Head of caudate nucleus (tissue), 42 donors: ENCODE results near the gene VCP.

Experiments
- DNase-seq, 42 donors: peaks; one replicate each; pipeline versions ENCODE4 v3.0.0 to v3.0.0-alpha.2; 2020 to 2021; ENCODE audit warnings: mixed read lengths in 7 of 42
- intact Hi-C: fragments of 100-400 bp; cut with DNase I; formaldehyde crosslinking; loops from one replicate; pipeline ENCODE4 v1.15.0; 2022

The VCP gene

DNA sequence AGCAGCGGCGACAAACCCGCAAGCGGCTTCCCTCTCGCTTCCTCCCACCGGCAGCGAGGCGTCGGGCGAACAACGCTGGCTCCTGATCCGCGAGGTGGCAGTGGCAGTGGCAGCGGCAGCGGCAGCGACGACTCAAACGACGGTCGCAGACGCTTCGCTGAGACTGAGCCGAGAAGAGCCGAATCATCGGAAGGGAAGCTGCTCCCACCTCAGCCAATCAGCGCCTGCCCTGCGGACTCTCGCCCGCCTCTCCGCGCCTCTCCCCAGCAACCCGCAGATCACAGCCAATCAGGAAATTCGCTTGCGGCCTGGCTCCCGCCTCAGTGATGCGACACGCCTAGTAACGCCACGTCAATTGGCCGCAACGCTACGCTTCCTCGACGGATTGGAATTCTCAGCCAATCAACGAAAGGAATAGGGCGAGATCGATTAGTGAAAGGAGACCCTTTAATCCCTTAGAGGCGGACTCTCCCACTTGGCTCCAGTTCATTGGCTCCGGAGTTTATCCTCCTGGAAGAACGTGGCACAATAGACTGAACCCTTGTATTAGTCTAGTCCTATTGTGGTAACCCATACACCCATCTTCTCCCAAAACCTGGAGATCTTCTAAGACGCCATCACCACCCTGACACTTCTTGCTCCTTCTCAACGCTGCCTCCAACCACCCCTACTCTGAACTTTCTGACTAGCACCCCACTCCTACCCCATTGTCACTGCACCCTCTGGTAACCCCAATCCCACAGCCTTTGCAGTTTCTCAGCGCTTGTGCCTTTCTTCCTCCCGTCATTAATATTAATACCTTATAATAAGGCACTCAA, at the start of gene VCP:
Gene VCP, minus strand, starts transcription at position 165 of the 818 bp plus-strand sequence. CDS start 272 bp downstream, outside the sequence.
- intact Hi-C loops, result loop anchor here (2.0 kb wide), 1 partner anchor 24 kb away; the partner anchor contains the start of gene PIGO
- peak; percentile 97 to 100 (median 100) for DNase-seq

DNA sequence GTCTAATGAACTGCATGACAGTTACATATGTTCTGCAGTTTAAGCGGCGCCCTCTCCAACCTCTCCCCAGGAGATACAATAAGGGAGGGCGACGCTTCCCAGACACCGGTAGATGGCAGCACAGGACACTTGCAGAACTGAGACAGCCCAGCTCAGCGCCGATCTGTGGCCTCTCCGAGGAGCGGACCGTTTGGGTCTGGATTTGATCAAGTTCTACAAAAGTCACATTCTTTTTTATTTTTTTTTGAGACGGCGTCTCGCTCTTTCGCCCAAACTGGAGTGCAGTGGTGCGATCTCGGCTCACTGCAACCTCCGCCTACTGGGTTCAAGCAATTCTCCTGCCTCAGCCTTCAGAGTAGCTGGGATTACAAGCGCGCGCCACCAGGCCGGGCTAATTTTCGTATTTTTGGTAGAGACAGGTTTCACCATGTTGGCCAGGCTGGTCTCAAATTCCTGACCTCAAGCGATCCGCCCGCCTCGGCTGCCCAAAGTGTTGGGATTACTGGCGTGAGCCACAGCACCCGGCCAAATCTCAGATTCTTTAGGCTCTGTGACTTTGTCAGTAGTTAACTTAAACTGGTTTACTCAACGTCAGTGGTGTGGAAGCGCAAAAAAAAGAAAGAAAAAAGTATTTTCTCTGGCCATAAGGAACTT, 44.6 kb upstream of the VCP start:
- peak; percentile 84 to 98 (median 94) for DNase-seq
- intact Hi-C loops, result loop anchor here (5.0 kb wide), 2 partner anchors 140 to 360 kb away; no protein-coding TSS in a partner anchor

DNA sequence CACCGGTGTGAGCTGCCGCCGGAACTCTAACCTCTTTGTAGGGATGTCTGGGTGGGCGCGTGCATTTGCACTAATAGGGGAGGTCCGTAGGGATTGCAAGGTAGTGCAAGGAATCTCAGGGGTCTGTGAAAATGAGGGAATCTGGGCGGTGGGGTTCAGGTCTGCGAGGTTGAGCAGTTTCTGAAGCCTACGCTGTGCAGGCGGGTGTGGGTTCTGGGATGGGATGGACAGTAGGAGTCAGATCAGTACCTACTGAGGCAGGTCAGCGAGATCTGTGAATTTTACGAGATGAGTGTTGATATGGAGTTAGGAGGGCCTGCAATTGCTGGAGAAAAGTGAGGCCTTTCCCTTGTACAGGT, 44.1 kb upstream of the VCP start:
- intact Hi-C loops, result loop anchor here (5.0 kb wide), 2 partner anchors 141 to 361 kb away; no protein-coding TSS in a partner anchor
- DNase-seq, result peak in 1 of 42 donors; percentile 15

DNA sequence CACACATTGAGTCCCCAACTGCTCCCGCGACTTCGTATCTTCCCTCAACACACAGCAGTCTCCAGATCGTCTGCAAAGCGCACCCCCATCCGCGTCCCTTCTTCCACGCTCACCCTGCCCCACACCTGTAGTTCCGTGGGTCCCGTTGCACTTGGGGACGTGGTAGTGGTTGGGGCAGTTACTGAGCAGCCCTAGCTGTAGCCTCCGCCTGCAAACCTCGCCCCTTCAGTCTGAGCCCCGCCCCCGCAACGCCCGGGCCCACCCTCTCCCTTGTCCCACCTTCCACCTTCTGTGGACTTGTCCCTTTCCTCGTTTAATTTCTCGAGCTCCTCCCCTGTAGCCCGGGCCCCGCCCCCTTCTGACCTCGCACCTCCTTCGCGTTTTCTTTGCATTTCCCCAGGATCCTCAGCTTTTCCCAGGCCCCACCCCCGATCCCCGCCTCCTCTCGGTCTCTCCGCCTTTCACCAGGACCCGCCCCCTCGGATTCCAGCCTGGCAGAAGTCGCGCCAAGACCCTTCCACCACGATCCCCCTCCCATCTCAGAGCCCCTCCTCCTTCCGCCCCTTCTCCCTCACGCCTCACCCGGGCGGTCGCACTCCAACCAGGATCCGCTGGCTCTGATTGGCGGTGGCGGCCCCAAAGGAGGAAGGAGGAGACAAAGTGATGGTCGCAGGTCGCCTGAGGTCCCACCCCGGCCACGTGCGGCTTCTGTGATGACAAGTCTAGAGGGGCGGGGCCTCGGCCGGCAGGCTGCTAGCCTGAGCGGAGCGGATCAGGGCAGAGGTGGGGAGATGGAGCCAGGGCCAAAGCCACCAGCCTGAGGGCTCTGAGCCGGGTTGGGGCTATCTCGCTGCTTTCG, 43.5 kb upstream of the VCP start, which contains the start of gene ATOSB:
Gene ATOSB, minus strand, starts transcription at position 183 of the 859 bp plus-strand sequence. CDS start 7,588 bp downstream, outside the sequence.
- intact Hi-C loops, result loop anchor here (5.0 kb wide), 2 partner anchors 141 to 361 kb away; no protein-coding TSS in a partner anchor
- peak; percentile 79 to 96 (median 90) for DNase-seq

DNA sequence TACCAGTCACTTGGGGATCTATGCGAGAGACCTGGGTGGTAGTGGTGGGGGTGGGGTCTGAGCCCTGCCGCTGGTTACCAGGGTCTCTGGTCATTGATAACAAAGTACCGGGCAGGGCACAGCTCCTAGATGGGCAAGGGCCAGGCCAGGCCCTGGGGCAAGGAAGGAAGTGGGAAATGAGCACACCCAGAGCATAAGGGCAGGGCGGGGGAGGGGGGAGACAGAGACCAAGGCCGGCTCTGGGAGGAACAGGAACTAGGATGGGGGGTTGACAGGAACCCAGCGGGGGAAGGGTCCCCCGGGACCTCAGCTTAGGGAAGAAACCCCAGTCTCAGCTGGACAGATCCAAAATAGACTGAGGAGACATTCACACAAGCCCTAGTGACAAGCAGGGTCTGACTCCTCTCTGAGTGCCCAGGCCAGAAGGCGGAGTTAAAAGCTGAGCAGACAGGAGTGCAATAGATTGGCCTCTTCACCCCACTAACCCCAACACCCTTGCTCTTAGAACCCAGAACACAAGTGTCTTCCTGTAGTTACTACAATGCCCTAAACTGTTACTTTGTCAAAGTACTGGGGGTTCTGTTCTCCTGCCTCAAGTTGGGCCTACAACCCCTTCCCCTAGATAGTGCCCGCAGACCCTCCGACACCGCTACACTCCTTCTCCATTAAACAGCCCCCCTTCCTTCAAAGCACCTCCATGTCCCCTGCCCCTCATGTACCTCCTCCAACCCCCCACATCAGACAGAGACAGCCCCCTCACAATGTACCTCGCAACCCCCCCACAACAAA, 42.6 kb upstream of the VCP start:
- intact Hi-C loops, result loop anchor here (5.0 kb wide), 3 partner anchors 47 to 362 kb away; partner anchors contain the start of gene UNC13B
- peak in 31 of 42 donors; percentile 6 to 65 (median 39) for DNase-seq

DNA sequence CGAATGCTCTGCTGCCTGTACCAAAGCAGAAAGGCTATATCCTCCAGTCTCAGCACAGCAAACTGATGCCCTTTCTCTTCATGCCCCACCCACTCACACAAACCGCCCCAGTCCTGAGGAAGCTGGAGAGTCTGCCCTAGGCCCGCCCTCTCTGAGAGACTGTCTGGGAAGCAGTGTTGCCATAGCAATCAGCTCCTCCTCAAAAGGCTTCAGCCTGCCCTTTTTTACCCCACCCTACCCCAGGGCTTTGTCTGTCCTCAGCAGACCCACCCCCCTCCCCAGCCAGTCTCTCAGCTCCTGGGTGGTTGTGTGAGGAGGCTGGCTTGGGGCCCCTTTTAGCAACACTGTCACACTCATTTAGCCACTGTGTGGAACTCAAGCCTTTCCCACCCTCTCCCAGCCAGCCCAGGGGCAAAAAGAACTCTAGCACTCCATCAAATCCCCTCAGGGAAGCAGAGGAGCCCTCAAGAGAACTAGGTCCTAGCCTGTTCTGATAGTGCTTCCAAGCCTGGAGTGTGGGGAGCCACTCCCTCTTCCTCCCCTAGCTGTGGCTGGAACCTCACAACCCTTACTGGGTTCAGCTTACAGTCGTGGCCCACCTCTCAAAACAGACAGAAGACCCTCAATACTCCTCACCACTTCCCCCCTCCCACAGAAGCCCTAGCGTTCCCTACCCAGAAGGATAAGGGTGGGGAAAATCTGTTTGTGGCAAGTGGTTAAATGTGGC, 41.9 kb upstream of the VCP start:
- DNase-seq, result peak in 41 of 42 donors; percentile 42 to 93 (median 75)
- intact Hi-C loops, result loop anchor here (5.0 kb wide), 1 partner anchor 48 kb away; the partner anchor contains the start of gene UNC13B

DNA sequence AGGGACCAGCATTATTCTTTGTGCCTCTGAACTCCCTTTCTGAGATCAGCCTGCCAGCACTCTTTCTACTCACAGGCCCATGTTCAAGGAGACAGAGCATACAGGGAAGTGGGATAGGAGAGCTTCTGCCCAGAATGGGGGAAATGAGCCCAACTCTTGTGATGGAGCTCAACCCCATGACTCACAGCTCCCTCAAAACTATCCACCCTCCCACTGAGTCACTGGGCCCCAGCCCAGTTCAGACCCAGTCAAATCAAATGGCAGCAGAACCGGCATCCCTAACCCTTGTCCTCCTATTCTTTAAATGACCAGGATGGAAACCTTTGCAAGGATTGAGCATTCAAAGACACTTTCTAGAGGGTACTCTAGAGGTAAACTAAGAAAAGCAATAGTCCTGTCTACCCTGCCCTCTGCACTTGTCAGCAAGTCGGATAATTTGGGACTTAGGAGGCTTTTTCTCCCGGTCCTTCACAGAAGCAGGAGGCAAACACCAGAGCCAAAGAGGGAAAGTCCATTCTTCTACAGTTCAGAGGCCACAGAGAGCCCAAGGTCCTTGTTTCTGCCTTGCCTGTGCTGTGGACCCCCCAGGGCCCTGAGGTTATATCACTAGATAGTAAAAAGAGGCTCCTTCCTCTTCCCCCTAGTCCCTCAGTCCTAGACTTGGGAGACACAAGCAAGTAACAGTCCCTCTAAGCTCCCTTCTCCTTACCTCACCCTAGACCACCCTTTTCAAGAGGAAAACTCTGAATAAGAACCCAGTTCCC, 40.0 kb upstream of the VCP start:
- peak in 8 of 42 donors; percentile 8 to 68 (median 50) for DNase-seq
- intact Hi-C loops, result loop anchor here (5.0 kb wide), 1 partner anchor 50 kb away; the partner anchor contains the start of gene UNC13B

DNA sequence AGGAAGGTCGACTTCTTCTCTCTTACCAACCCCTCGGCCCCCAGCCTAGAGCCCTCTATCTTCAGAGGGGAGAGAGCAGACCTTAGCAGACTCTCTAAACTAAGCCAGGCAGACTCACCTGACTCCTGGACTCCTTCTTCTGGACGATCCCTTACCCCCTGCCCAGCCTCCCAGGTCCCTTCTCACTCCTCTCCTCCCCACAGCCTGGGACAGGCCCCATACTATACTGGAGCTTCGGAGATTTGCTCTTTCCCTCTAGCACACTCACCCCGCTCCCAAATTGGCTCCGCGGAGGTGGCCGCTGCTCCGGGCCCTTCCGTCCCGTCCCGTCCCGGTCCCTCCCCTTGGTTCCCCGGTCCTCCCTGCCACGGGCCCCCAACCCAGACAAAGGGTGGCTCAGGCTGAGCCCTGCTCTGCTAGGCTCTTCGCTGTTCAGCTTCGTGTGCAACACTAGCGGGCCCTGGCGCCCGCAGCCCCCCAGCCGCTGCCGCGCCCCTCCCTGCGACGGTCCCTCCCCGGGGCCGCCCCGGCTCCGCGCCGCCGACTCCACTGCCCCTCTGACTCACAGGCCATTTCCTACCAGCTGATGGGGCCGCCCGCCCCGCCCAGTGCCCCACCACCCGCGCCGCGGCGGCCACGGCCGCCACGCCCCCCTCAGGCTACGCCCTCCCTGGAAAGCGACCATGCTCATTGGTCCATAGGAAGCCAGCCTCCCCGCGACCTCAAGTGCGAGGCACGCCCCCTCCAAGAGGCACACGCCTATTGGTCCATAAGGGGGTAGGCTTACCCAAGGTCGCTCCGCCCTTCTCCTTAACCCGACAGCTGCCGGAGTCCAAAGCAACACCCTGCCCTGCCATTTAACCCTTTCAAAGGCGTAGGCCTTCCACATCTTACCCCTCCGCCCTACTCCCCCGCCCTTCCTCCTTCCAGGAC, 38.8 kb upstream of the VCP start:
- DNase-seq, result peak; percentile 96 to 100 (median 99)

DNA sequence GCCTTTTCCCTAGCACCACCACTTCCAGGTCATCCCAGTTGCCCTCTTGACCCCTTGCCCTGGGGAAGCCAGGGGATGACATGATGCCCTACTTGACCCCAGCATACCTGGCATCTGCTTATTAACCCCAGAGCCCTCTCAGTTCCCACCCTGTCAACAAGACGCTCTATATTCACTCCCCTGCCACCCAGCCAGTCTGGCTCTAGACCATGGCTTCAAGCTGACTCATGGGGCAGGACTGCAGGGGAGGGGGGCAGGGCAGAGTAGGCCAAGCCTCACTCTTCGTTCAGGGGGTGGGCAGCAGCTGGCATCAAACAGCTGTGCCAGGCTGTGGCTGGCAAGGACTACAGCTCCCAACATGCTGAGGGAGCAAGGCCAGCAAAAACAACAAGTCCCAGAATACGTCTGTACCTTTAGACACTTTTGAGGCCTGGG, 37.9 kb upstream of the VCP start:
- DNase-seq, result peak; percentile 32 to 87 (median 64)
- intact Hi-C loops, result loop anchor here (5.0 kb wide), 1 partner anchor 52 kb away; the partner anchor contains the start of gene UNC13B

More for the DNA sequence above, 38.8 kb upstream of the VCP start:
- intact Hi-C loops, result loop anchor here (5.0 kb wide), 1 partner anchor 51 kb away; the partner anchor contains the start of gene UNC13B

DNA sequence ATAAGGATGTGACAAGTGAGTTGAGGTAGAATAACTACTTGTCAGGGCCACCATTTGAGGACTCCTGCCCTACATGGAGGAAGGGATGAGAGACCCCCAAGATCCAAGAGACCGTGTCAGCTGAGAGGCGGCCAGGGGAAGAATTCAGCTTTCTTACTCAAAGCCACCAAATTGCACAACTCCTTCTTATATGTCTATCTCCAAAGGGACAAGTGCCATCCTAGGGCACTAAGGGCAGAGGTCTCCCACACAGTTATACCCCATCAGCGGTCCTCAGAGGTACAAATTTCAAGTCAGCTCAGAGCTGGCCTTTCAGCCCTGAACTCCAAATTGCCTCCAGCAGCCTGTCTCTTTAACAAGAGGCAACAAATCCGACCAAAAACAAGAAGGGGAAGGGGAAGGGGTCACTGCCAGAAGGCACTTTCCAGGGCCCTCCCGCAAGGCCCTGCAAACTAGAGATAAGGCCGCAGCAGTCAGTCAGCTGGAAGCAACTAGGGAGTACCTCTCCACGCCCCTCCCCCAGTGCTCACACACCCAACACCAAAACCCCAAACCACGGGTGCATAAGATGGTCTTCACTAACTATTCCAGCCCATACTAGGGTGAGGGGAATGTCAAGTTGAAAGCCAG, 36.6 kb upstream of the VCP start:
- no peak for DNase-seq
- intact Hi-C loops, result no loop called here

DNA sequence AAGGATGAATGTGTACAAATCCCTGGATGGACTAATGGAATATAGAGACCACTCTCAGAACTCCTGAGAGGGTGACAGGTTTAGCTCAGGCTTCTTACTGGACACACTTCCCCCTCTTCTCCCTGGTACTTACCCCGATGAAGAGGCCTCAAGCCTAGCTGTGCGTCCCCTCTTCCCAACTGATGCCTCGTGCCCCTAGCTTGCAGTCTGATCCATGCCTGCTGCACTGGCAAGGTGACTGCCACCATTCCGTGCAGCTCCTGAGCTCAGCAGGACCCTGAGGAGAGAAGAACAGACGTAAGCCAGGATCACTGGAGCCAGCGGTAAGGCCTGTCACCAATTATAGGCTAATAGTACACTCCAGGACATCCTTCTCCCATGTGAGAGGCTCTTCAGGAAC, 36.0 kb upstream of the VCP start:
- DNase-seq, result no peak
- intact Hi-C loops, result no loop called here

DNA sequence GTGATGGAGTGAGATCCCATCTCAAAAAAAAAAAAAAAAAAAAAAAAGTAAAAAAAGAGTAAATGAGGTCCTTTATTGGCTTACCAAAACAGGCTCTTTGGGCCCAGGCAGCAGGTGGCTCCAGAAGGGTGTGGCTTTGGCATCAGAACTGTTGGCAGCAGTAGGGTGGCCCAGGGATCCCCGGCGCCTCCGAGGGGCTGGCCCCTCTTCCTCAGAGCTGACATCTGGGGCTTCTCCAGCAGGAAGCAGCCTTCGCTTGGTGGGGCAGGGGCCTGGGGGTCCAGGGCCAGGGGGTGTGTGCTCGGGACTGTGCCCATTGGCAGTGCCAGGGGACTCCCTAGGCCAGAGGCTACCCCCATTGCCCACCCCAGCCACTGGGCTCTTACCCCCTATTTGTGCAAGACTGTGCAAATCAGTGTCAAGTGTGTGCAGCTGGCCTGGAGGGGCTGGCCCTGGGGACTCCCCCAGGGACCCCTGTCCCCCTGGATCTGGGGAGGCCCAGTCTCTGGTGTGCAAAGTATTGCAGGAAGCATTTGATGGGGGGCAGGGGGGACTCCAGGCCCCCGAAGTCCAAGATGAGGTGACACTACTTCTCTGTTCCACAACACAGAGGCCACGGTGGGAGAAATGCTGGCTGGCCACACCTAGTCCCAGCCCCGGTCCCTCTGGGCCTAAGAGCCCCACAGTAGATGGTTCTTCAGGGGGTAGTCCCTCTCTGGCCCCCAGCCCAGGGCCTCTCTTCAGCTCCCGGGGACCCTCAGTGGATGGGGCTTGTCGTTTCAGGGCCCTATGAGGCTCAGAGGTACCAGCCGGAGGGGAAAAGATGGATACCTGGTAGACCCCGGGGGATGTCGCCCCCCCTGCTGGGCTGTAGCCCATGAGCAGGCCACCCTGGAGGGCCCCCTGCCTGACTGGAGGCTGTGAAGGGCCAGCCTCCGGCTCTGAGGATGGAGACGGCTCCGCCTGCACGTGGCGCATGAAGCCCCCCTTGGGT, 35.2 kb upstream of the VCP start:
- intact Hi-C loops, result no loop called here
- no peak for DNase-seq

DNA sequence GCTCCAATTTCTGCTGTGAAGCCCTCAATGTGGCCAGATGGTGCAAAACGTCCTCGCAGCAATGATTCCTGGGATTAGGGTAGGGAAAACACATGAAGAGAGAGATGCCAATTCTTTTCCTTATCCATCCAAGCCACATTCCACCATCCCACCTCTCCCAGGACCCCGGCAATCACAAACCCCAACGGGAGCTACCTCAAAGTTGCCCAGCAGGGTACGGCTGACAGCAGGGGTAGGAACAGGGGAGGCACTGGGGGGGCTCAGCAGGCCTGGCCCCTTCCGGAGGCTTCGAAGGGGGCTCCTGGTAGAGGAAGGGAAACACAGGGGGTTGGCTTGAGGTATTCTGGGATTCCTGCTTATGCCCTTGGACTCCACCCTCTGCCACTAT, 33.9 kb upstream of the VCP start:
- intact Hi-C loops, result no loop called here
- no peak for DNase-seq
